Right kidney (tissue), 1 donor: ENCODE measurements around the gene ZNF710.
A peak's percentile ranks its signal among the peaks of the same experiment; 100 is the strongest.

ENCODE experiments used
- DNase-seq: peaks from one replicate; pipeline ENCODE4 v3.0.0-alpha.2; 2016

The ZNF710 gene

DNA sequence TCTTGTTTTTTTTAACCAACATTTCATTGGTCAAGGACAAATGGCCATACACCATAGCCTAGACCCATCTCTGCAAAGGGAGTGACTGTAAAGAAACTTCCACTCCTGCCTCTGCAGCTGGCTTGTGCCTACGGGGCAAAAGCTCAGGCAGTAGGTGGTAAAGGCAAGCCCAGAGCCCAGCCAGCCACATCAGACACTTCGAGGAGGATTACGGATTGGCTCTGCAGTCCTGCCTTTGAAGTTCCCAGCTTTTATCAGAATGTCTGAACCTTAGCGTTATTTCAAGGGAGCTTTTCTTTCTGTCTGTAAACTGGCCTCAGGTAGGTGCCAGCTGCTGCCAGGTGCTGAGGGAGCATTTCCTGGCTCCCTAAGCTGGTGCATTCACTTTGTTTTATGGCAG lies 15.6 kb downstream of the ZNF710 start:
- no peak for DNase-seq

DNA sequence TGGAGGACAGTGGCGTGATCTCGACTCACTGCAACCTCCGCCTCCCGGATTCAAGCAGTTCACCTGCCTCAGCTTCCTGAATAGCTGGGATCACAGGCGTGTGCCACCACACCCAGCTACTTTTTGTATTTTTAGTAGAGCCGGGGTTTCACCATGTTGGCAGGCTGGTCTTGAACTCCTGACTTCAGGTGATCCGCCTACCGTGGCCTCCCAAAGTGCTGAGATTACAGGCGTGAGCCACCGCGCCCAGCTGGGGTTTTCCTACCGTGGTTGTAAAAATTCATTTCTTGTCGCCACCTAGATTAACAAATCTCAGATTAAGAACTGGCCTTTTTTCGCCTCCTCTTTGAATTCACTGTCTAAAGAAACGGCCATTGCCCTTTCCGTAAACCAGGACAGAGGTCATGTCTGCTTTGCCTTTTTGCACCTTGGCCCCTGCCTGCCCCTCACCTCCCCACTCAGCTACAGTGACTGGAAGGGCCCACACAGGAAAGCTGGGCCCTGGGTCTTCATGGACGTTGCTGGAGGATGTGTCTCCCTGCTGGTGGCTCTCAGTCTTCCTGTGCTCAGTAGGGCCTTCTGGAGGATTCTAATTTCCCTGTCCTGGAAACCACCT lies 17.2 kb downstream of the ZNF710 start:
- no peak for DNase-seq

DNA sequence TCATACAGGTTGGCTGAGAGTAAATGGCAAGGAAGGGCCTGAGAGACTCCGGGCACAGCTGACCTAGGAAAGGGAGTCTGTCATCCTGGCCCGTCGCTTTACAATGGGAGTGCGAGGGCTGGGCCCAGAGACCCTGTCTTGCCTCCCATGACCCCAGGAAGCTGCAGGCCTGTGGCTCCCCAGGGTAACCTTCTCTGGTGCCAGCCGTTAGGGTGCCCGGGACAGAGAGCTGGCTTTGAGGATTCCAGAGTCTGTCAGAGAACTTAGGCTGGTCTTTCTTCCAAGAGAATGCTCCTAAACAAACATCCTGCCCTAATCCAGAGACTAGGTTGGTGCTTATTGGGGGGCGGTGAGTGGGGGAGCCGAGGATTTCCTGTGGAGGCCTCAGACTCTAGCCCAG lies 18.5 kb downstream of the ZNF710 start:
- no peak for DNase-seq

DNA sequence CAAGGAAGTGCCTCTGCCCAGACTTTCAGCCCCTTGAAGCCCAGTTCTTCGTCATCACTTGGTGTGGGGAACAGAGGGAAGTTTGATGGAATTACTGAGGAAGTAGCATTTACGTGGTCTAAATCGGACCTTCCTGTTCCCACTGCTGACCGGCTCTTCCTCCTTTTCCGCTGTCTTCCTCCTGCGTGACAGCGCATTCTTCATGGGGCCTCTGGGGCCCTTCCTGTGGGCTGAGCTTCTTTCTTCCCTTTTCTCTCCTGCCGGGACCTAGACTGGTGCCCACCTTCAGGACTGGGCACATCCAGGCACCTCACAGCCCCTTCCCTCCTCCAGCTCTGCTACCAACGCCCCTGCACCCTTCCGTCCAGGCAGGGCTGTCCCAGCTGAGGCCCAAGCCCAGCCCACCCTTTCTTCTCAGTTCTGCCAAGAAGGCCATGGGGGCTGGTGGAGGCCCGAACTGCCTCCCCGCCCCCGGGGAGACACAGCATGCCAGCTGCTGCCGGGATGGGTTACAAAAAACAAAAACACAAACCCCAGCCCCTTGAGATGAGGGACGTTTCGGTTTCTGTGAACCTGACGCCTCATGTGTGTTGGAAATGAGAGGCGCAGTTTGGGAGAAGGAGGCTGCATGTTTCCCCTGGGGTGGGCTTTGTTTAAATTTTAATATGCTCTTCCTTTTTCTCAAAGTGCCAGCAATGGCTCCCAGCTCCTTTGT lies 19.1 kb downstream of the ZNF710 start:
- DNase-seq: no peak

DNA sequence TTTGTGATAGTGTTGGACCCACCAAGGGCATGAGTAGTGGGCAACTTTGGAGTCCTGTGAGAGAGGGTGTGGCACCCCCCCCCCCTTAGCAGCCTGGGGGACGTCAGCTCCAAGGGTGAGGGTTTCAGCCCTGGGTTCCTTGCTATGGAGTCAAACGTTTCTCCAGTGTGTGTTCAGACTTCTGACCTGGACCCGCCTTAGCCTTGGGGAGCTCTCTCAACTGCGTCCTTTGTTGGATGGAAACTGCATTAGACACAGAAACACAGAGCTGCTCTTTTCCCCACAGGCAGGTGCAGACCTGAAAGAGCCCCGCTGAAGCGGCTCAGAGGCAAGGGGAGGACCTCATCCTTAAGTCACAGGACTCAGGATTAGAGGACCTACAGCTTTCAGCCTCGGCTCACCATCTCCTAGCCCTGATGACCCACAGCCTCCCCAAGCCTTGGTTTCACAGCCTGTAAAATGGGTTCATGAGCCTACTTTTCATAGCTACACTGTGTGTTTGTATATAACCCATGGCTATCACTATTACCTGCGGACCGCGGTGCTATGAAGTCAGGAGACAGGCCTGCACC lies 19.9 kb downstream of the ZNF710 start:
- DNase-seq: no peak

DNA sequence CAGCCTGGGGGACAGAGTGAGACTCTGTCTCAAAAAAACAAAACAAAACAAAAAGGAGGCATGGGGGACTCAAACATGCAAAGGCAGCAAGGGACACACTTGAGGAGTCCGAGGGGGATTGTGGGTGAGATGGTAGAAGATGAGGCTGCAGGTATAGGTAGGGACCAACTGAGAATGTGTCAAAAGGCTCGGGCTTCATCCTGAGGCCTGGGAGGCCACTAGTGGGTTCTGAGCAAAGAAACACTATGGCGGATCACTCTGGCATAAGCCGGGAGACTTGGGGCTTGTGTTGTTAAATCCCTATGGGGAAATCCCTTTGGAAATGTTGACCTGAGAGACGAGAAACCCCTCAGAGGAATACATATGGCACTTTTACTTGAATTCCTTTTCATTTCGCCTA lies 21.2 kb downstream of the ZNF710 start:
- DNase-seq: no peak

DNA sequence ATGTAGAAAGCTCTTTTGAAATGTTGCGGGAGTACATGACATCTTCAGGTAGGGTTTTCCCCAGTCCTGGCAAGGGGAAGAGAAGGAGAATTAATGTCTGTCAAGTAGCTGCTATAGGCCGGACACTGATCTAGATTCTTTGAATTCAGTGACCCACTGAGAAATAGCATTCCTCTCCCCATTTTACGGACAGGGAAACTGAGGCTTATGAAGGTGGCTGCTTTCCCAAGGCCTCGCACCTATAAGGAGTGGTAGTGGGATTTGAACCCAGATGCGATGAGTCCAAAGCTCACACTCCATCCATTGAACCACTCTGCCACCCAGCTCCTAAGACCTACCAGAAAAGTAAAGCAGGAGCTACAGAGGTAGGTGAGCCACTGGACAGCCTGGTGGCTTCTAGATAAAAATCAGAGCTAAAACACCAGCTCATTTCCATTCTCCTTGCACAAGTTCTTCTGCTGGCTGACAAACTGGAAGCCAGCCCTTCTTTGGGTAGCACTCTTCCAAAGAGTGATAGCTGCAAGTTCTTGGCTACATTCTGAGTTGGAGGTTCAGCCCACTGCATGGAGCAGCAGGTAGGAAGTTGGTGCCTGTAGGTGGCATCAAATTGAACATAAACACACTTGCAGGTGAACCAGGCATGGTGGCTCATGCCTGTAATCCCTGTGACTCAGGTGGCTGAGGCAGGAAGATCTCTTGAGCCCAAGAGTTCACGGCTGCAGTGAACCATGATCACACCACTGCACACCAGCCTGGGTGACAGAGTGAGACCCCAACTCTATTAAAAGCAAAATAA lies 22.0 kb downstream of the ZNF710 start:
- DNase-seq: no peak

DNA sequence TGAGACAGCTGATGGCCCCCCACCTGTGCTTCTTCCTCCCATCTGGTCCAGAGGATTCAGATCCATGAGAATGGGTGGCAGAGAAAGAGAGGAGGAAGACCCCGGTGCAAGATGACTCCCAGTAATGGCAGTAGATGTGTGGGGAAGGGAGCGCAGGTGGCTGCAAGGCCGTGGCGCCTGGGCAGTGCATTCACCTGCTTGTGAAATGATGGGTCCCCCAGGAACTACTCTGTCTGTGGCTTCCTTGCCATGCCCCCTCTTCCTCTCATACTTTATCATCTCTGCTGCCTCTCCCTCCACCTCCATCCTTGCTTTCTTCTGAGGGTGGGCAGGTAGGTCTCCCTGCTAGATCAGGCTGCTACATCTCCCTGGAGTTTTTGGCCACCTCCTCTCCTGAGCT lies 23.3 kb downstream of the ZNF710 start:
- DNase-seq: no peak

DNA sequence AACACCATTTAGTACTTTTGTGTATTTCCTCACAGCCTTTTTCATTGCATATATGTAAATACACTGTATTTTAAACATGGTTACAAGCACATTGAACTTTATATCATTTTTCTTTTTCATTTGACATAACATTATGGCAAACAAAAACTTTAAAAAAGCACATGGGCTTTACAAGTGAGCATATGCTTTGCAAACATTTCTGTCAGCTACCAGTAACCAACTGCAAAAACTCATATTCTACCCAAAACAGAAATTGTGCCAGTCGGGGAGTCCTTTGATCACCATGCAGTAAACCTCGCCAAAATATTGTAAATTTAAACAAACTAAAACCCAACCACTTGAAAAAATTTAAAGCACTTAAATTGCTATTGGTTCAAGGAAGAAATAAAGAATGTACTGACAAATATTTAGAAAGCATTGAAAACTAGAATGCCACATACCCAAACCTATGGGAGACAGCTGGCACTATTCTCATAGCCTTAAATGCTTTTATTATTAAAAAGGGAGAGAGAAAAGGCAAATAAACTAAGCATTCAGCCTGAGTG lies 24.4 kb downstream of the ZNF710 start:
- DNase-seq: no peak

DNA sequence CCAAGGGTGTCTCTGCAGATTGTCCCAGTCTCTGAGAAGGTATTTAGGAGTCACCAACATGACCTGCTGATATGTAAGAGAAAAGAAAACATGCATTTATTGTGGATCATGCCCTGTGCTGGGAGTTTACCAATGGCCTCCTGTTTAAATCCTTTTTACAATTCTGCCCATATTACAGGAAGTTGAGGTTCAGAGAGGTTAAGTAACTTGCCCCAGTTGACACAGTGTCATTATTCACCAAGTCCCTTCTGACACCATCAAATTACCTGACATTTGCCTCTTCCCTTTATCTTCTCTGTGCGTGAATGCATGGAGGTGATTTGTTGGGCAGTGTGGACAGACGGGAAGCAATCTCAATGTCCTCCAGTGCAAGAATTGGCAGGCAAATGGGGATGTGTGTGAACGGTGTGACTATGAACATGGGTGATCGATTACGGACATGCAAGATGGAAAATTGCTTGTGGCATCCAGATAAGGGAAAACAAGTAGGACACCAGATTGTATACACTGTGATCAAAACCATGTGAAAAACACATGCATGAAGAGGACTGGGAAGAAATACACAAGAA lies 27.3 kb downstream of the ZNF710 start:
- no peak for DNase-seq

DNA sequence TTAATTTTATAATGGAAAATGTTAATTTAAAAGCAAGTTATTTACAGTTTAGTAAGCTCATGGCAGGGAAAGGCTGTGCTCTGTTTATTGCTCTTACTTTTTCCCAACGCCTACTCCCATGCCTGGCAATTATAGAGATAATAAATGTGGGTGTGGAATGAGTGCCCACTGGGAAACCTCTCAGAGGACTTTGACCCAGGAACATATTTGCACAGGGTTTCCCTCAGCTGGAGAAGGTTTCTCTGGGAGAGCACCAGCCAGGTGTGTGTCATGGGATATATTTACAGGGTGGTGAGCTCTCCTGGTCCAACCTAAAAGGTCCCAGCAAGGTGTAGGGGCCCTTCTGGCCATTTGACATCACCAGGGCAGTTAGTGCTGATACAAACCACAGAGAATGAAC lies 27.9 kb downstream of the ZNF710 start:
- no peak for DNase-seq

DNA sequence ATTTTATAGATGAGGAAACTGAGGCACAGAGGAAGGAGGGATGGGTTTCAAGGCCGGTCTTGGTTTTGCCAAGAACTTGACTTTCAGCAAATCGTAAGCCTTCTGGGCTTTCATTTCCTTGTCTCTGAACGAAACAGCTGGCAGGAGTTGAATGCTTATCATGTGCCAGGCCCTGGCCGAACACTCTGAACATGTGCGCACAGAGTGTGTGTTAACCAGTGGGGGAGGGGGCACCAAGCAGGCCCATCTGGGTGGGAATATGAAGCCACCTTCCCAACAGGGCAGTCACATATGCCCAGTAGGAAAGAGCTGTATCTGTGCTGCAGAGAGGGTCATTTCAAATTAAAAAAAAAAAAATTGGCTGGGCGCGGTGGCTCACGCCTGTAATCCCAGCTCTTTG lies 29.3 kb downstream of the ZNF710 start:
- DNase-seq: no peak

DNA sequence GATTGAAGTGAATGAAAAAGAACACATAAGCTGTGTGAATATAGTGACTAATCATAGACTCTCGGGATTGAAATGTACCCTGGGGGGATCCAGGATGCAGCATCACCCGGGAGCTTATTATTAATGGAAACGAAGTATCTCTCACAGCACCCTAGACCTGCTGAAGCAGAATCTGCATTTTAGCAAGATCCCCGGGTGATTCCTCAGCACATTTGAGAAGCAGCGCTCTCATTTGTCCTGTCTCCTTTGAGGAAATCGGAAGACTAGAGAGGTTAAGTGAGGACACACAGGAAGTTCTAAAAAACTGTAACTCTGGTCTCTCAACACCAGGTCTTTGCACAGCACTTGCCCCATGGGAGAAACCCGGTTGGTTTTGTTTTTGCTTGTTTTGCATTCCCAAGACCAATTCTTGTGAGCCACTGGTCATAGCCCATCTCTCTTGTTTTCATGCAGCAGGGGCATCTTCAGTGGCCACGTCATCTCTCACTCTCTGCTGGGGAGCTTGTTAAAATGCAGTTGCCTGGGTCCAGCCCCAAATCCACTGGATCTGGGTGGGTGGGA lies 30.2 kb downstream of the ZNF710 start:
- no peak for DNase-seq

DNA sequence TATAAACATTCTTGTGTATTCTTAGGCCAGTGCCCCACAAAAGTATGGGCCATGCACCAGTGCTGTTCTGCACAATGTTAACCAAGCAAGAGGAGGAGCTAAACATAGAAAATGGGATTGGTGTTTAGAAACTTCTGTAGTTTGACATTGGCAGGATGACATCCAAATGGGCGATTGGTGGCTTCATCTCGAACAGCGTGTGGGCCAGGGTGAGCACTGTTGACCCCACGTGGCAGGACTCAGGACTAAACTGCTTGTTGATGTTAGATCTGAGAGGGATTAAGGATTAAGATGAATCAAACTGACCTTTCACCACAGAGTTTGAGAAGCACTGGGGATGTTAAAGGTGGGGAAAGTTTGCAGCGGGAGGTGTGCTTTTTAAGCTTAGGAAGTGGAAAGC lies 31.9 kb downstream of the ZNF710 start:
- no peak for DNase-seq

DNA sequence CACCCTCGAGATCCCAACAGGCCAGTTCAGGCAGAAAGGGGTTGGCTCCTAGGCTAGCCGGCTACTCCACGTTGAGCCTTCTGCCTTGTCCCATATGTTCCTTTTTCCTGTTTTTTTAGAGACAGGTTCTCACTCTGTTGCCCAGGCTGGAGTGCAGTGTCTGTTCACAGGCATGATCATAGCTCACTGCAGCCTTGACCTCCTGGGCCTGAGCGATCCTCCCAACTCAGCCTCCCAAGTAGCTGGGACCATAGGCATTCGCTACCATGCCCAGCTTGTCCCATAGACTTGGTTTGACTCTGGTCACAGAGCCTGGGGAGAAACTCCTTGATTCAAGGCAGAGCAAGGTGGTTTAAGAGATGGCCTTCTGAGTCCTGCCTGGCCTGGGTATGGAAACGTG lies 32.3 kb downstream of the ZNF710 start:
- DNase-seq: no peak

DNA sequence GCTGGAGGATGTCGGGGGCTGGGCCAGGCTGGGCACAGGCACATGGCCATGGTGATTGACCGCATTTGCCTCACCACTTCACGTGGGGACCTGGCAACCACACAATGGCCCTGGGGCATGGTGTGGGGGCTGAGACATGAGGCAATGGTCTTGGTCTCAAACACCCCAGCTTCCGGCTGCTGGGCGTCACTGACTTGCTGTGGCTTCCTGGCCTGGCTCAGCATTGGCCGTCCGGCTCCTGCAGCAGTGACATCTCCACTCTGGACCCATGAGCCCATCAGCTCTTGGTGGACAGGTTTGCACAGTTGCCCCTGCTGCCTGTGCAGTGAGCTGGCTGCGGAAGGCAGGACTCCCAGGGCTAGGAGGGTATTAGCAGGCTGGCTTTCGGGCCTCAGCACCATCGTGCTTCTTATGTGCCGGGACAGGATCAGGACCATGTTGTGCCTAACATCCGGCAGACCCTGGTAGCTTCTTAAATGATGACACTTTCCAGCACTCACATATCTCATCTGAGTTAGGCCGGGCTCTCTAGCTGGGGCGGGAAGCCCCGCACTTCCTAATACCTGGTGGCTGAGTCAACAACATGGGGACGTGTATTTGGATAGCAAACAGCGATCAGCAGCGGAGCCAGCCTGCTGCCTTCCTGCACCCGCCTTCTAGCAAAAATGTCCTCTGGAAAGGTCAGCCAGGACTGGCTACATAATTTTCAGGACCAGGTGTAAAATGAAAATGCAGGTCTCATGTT lies 34.1 kb downstream of the ZNF710 start:
- no peak for DNase-seq

DNA sequence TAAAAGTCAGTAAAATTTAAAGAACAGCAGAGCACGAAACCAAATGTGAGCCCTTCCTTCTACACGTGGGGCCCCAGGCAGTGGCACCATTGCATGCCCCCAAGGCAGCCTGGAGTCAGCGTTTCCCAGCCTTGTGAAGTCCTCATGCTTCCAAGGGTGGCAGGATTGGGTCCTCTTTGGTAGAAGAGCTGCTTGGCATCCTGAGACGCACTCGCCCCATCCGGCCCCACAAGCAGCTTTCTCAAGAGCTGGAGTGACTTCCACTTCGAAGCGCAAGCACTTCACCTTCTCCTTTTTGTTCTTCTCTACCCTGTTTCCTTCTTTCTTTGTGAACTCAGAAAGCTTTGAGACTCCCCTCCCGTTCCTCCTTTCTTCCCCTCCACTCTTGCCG lies 34.7 kb downstream of the ZNF710 start:
- peak; percentile 20 for DNase-seq

DNA sequence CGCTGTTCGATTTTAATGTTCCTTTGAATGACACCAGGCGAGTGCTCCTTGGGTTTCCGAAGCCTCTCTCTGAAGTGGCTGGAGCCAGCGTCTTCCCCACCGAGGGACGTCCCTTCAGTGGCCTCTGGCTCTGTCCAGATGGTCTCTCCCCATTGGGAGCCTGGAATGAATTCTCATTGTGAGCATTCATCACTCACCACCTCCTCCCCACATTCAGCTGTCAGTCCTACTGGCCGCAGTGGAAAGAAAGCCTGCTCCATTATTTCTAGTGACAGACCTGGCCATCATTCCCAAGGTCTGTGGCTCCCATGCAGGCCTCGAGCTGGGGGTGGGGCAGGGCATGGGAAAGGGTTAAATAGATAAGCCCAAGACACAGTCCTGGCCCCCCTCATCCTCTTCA lies 35.2 kb downstream of the ZNF710 start:
- DNase-seq: peak; percentile 16

DNA sequence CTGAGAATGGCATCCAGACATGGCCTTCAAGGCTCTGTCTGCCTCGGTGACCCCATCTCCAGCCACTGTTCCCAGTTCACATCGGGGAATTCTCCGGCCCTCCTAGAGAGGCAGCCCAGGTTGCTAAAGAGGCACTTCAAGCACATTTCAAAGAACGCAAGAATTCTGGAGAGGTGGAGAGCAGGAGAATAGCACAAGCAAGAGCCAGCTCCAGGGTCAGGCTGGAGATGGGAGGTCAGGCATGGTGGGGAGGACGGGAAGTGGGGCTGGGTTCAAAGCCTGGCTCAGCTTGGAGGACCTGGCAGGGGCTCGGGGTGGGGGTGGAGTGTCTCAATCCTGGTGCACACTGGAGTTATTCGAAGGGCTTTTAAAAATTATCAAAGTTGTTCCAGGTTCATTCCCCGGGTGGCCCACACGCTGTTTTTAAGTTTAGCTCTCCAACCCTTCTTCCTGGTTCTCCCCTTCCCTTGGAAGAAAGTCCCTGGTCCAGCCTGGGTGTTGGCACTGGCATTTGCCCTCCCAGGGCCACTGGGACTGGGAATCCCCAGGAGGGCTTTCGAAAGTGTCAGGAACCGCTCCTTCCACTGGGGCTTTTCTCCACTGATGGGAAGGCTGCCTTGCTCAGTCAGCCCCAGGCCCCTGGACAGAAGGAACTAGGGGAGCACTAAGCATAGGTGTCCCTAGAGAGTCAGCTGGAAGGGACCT lies 35.8 kb downstream of the ZNF710 start:
- DNase-seq: no peak

DNA sequence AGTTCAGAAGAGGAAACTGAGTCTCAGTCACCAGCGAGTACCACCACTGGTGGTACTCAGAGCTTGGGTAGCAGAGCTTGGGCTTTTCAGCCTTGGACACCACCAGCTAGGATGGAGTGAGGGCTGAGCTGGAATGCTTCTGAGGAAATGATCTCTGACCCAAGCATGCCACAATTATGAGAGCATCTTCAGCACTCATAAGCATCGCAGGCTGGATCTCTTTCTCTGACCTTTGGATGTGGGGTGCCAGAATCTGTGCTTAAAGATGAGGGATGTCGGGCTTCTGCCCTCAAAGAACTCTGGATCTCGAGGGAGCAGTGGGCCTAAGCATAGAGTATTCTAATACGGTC lies 36.4 kb downstream of the ZNF710 start:
- peak; percentile 4 for DNase-seq
